AML-193 (cell line): ENCODE data around the gene IL23R.

Experiments used
- DNase-seq, 2 experiments: peaks; one replicate each; lab custom pipeline; 2025; lab: John Stamatoyannopoulos, UW

The IL23R gene

DNA sequence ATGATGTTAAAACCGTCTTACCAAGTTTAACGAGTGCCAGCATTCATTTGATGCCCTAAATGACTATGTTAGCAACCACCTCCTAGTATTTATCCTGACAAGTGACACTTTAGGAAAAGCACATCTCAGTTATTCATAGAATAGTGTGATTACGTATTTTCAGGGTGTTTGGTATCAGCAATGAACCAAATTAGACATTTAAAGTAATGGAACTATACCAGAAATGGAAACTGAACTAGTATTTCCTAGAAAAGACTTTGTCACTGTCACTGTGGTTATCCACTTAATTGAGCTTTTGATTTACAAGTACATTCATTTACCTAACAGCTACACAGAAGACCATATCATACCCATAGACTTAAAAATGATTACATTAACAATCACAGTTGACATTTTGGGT lies 137.8 kb downstream of the IL23R start:
- no peak for DNase-seq

DNA sequence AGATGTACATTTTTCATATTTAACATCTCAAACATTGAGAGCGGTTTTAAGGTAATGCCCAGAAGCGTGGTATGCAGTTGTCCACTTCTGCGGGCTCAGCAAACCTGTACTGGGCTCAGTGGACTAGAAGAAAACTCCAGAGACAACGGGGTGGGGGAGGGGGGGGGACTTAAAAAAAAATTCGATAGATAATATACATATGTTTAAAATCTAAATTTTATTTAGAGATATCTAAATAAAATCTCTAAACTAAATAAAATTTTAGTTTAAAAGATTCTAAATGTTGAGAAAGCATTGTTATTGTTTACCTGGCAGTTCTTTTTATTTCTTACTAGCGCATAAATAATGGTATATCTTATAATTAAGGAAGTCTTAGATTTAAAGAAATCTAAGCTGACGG lies 140.3 kb downstream of the IL23R start:
- no peak for DNase-seq

- no peak for DNase-seq
These were observed 141.2 kb downstream of the IL23R start, which contains the start of gene IL12RB2 for GRCh38 chr1:67307251-67308060. Gene IL12RB2 (plus strand): TSS chr1:67307873. CDS start chr1:67320369, 12,496 bp downstream.

- no peak for DNase-seq
These were observed 141.9 kb downstream of the IL23R start for GRCh38 chr1:67308136-67308535.
